ENCODE results near the gene KRT38. TPM values are rescaled to one million over a fixed set of nuclear protein-coding genes. Genes with fewer than 3 reads are reported as not detected.

The KRT38 gene
- not detected for total RNA-seq

DNA sequence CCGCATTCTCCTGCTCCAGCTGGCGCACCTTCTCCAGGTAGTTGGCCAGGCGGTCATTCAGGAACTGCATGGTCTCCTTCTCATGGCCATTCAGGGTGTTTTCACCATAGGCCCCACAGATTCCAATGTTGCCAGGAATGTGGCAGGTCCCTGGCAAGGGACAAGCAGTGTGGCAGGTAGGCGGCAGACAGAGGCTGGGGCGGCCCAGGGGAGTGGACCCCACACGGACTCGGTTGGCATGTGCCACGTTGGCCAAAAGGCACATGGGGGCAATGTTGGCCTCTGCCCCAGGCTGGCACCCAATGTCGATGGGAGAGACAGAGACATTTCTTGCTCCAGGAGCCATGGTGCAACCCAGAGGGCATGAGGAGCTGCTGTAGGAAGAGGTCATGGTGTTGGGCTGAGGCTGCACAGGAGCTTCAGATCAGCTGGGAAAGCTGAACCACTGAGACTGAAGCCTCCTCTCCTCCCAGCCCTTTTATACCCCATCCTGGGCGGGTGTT, at the start of gene KRT38:
Gene KRT38 (minus strand): TSS at position 453 of the 503 bp plus-strand sequence. CDS start 62 bp downstream, at position 391.
- Histone ChIP-seq H3K4me3 (no peak within 1 kb of the TSS), H3K4me1 (no peaks in the 10 kb centered on the region), H3K36me3 (no peaks in the 10 kb centered on the region), H3K27ac (no peak within 1 kb of the TSS), H3K27me3 (peaks cover 0 to 2% of the 10 kb centered on the region in 2 donors), H3K9me3 (peaks cover 0 to 8% of the 10 kb centered on the region in 2 donors)
- TF ChIP-seq, protein P1, sequence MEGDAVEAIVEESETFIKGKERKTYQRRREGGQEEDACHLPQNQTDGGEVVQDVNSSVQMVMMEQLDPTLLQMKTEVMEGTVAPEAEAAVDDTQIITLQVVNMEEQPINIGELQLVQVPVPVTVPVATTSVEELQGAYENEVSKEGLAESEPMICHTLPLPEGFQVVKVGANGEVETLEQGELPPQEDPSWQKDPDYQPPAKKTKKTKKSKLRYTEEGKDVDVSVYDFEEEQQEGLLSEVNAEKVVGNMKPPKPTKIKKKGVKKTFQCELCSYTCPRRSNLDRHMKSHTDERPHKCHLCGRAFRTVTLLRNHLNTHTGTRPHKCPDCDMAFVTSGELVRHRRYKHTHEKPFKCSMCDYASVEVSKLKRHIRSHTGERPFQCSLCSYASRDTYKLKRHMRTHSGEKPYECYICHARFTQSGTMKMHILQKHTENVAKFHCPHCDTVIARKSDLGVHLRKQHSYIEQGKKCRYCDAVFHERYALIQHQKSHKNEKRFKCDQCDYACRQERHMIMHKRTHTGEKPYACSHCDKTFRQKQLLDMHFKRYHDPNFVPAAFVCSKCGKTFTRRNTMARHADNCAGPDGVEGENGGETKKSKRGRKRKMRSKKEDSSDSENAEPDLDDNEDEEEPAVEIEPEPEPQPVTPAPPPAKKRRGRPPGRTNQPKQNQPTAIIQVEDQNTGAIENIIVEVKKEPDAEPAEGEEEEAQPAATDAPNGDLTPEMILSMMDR (IDR thresholded peaks at IDR 0.05), result no peak
- no peak for DNase-seq (ENCODE audit: low spot score)

DNA sequence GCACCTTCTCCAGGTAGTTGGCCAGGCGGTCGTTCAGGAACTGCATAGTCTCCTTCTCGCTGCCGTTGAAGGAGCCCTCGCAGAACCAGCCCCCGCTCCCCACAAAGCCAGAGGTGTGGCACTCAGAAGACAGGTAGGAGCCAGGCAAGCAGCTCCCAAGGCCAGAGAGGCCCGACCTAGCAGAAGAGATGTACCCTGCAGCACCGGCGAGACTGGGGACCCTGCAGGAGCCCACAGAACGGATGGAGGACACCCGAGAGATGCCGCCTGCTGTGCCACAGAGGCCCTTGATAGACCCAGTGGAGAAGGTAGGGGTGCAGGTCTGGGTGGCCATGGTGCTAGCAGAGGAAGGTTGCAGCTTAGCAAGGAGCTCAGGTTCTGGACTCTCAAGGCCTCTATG, 48.7 kb upstream of the KRT38 start, which contains the start of gene KRT36:
Gene KRT36 (minus strand): TSS at position 380 of the 400 bp plus-strand sequence. CDS start 46 bp downstream, at position 334.
- TF ChIP-seq, protein P1 (IDR thresholded peaks at IDR 0.05), result no peak
- Histone ChIP-seq H3K4me3 (no peak within 1 kb of the TSS), H3K36me3 (no peaks in the 10 kb centered on the region), H3K27ac (no peak within 1 kb of the TSS), H3K27me3 (no peaks in the 10 kb centered on the region), H3K9me3 (no peaks in the 10 kb centered on the region), H3K4me1 (no peaks in the 10 kb centered on the region)
- DNase-seq (ENCODE audit: low spot score), result no peak

DNA sequence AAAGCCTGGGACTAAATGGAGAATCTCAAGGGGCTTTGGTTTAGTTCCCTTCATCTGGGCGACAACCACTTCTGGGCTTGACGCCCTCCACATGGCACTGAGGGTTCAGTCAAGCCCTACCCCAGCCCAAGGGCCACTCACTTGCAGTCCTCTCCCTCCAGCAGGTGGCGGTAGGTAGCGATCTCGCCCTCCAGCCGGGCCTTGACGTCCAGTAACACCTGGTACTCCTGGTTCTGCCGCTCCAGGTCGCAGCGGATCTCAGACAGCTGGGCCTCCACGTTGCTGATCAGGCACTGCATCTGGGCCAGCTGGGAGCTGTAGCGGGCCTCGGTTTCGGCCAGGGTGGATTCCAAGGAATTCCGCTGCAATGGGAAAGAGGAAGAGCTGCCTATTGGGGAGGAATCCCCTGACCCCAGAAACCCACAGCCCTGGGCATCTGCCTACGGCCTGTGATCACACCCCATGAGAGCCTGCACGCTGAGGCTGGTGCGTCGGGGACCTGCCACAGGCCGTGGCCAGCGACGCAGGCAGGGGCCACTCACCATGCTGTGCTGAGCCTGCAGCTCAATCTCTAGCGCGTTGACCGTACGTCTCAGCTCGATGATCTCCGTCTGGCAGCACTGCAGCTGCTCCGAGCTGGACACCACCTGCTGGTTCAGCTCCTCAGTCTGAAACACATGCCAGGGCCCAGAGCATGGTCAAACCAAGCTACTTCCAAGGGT, 46.2 kb upstream of the KRT38 start:
- Histone ChIP-seq H3K36me3 (no peaks in the 10 kb centered on the region), H3K4me3 (no peak overlapping the region), H3K4me1 (no peaks in the 10 kb centered on the region), H3K9me3 (no peaks in the 10 kb centered on the region), H3K27ac (no peak overlapping the region), H3K27me3 (no peaks in the 10 kb centered on the region)
- no peak for DNase-seq (ENCODE audit: low spot score)
- TF ChIP-seq, protein P1 (IDR thresholded peaks at IDR 0.05), result peak in 1 of 2 donors; percentile 32

DNA sequence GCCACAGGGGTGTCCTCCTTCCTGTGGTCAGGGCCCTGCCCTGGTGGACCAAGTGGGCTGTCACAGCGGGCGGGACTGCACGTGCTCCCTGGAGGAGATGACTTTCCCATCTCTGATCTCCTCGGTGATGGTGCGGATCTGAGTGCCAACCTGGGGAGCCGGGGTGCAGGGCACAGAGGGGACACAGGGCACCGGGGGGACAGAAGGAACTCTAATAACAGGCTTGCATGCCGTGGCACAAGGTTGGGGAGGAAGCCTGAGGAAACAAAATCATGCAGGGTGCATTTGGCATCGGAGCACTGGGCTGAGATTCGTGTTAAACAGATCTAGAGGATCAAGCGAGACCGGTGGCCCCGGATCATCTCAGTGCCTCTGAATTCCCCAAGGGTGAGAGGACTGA, 45.5 kb upstream of the KRT38 start:
- Histone ChIP-seq H3K9me3 (no peaks in the 10 kb centered on the region), H3K4me3 (no peak overlapping the region), H3K36me3 (no peaks in the 10 kb centered on the region), H3K27ac (no peak overlapping the region), H3K4me1 (no peaks in the 10 kb centered on the region), H3K27me3 (no peaks in the 10 kb centered on the region)
- TF ChIP-seq, protein P1 (IDR thresholded peaks at IDR 0.05), result no peak
- DNase-seq (ENCODE audit: low spot score), result no peak

DNA sequence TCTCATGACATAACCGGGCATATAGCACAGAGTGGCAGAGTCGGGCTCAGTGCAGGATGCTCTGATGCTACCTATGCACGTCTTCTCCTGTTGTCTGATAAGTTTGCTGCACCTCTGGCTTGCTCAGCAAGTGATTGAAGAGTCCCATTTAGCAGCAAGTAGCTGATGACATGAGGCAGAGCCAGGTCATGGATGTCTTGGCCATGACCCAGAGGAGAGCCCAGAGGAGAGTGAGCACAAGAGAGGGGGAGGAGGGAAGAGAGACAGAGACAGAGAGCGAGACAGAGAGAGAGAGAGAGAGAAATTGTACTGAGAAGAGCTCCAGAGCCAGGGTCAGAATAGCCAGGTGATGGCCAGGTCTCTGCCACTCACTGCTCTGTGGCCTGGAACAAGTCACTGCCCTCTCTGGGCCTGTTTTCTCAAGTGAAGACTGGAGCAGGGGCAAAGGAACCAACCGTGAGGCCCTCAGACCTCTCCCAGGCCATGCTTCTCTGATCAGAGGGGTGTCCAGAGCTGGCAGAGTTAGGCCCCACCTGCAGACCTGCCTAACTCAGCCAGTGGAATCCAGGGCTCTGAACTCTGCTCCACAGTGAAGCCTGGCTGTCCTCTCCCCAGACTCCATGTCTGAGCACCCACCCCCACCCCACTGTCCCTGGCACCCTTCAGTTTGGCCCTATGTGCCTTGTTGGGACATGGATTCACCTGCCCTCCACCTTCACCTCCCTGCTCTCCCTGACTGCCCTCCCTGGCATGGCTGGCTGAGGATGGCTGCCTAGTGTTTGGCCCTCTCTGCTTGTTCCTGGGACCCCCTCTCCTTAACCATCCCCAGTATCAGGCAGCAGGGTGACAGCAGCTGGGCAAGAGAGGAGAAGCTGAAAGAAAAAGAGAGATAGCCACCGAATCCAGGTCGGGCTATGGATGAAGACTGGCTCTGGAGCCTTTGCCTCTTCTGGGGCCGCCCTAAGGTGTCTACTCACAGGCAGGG, 44.4 kb upstream of the KRT38 start:
- Histone ChIP-seq H3K27ac (no peak overlapping the region), H3K9me3 (no peaks in the 10 kb centered on the region), H3K4me3 (no peak overlapping the region), H3K4me1 (no peaks in the 10 kb centered on the region), H3K36me3 (no peaks in the 10 kb centered on the region), H3K27me3 (no peaks in the 10 kb centered on the region)
- TF ChIP-seq, protein P1 (IDR thresholded peaks at IDR 0.05), result no peak
- no peak for DNase-seq (ENCODE audit: low spot score)

Measured in right atrium auricular region (tissue), 2 donors.